HEK293 (cell line): Measurements from ENCODE around the gene PCID2.

Experiments
- CTCF ChIA-PET: fragments of 350-600 bp; formaldehyde crosslinking; extraction: SDS; loops from one replicate; lab custom pipeline; 2021; ENCODE audit warnings: antibody characterized with exemption; lab: Yijun Ruan, JAX
- POLR2A ChIA-PET: fragments of 300-600 bp; formaldehyde crosslinking; extraction: SDS; loops from one replicate; lab custom pipeline; 2020; ENCODE audit warnings: antibody characterized with exemption, inconsistent platforms; lab: Yijun Ruan, JAX
- H3K27ac ChIP-seq: fragments of 200-500 bp; sonication (Bioruptor generic); 2 replicates; pipeline ENCODE4 v1.5.1; 2014; ENCODE audit warnings: low read depth, low read length, control low read depth, inconsistent platforms; ENCODE audit errors: extremely low read depth
- H3K36me3 ChIP-seq, 2 experiments: fragments of 200-500 bp in 1 of 2; sonication (Bioruptor generic) in 1 of 2; 1 replicate in 1 of 2; 2 replicates in 1 of 2; pipeline ENCODE4 v1.5.1; 2014 to 2017; ENCODE audit warnings: inconsistent platforms in 2 of 2, low read length in 2 of 2; ENCODE audit not compliant: control insufficient read depth in 2 of 2, insufficient read depth in 1 of 2
- H3K4me1 ChIP-seq: fragments of 200-500 bp; sonication (Bioruptor generic); 2 replicates; pipeline ENCODE4 v1.5.1; 2014; ENCODE audit warnings: mild to moderate bottlenecking, low read length, inconsistent platforms; ENCODE audit not compliant: control insufficient read depth, insufficient read depth
- H3K4me3 ChIP-seq: 2 replicates; pipeline ENCODE4 v1.5.1; 2011; ENCODE audit warnings: low read depth, mild to moderate bottlenecking, control low read depth, low read length, moderate library complexity
- H3K9me3 ChIP-seq: fragments of 200-500 bp; sonication (Bioruptor generic); 2 replicates; pipeline ENCODE4 v1.5.1; 2014; ENCODE audit warnings: low read depth, low read length, inconsistent platforms; ENCODE audit not compliant: control insufficient read depth, insufficient read depth
- ATF2 ChIP-seq: fragments of 450-650 bp; formaldehyde crosslinking; IDR thresholded peaks from 2 replicates; pipeline ENCODE4 v1.5.1; 2016; ENCODE audit warnings: missing biosample characterization, missing genetic modification characterization, low read depth
- GLIS2 ChIP-seq: fragments of 450-650 bp; formaldehyde crosslinking; IDR thresholded peaks from 2 replicates; pipeline ENCODE4 v1.5.1; 2016; ENCODE audit warnings: missing biosample characterization, missing genetic modification characterization
- HOXD13 ChIP-seq: sonication (generic); formaldehyde crosslinking; IDR thresholded peaks from 2 replicates; pipeline ENCODE4 v1.8.0; 2022; ENCODE audit warnings: missing genetic modification reagents, borderline replicate concordance
- KLF10 ChIP-seq: fragments of 450-650 bp; IDR thresholded peaks from 2 replicates; pipeline ENCODE4 v1.5.1; 2018; ENCODE audit warnings: missing biosample characterization, mild to moderate bottlenecking, missing genetic modification characterization
- SALL2 ChIP-seq: fragments of 450-650 bp; formaldehyde crosslinking; IDR thresholded peaks from 2 replicates; pipeline ENCODE4 v1.5.0; 2017; ENCODE audit warnings: missing biosample characterization, mild to moderate bottlenecking, missing genetic modification characterization, borderline replicate concordance
- SCRT1 ChIP-seq: fragments of 450-650 bp; formaldehyde crosslinking; IDR thresholded peaks from 2 replicates; pipeline ENCODE4 v1.5.1; 2016; ENCODE audit warnings: missing biosample characterization, missing genetic modification characterization, borderline replicate concordance
- SETDB1 ChIP-seq: IDR thresholded peaks from one replicate; pipeline ENCODE4 v1.6.1; 2017; ENCODE audit warnings: mild to moderate bottlenecking, low read length, moderate library complexity, mixed read lengths; ENCODE audit not compliant: insufficient read length
- ZEB2 ChIP-seq: fragments of 450-650 bp; formaldehyde crosslinking; IDR thresholded peaks from 2 replicates; pipeline ENCODE4 v1.5.1; 2016; ENCODE audit warnings: missing biosample characterization, missing genetic modification characterization
- ZNF138 ChIP-seq: fragments of 450-650 bp; formaldehyde crosslinking; IDR thresholded peaks from 2 replicates; pipeline ENCODE4 v1.5.1; 2016; ENCODE audit warnings: missing biosample characterization, missing genetic modification characterization, borderline replicate concordance
- ZNF140 ChIP-seq: fragments of 450-650 bp; formaldehyde crosslinking; IDR thresholded peaks from 2 replicates; pipeline ENCODE4 v1.5.1; 2016; ENCODE audit warnings: missing biosample characterization, missing genetic modification characterization
- ZNF148 ChIP-seq: fragments of 450-650 bp; formaldehyde crosslinking; IDR thresholded peaks from 2 replicates; pipeline ENCODE4 v1.5.0; 2017; ENCODE audit warnings: missing biosample characterization, missing genetic modification characterization, borderline replicate concordance
- ZNF157 ChIP-seq: fragments of 450-650 bp; formaldehyde crosslinking; IDR thresholded peaks from 2 replicates; pipeline ENCODE4 v1.5.1; 2016; ENCODE audit warnings: missing biosample characterization, missing genetic modification characterization
- ZNF211 ChIP-seq: fragments of 450-650 bp; formaldehyde crosslinking; IDR thresholded peaks from 2 replicates; pipeline ENCODE4 v1.5.1; 2016; ENCODE audit warnings: low read depth, missing biosample characterization, missing genetic modification characterization
- ZNF23 ChIP-seq: fragments of 450-650 bp; formaldehyde crosslinking; IDR thresholded peaks from 2 replicates; pipeline ENCODE4 v1.5.1; 2016; ENCODE audit warnings: missing biosample characterization, missing genetic modification characterization, borderline replicate concordance
- ZNF239 ChIP-seq: fragments of 450-650 bp; formaldehyde crosslinking; IDR thresholded peaks from 2 replicates; pipeline ENCODE4 v1.5.1; 2016; ENCODE audit warnings: missing biosample characterization, missing genetic modification characterization
- ZNF292 ChIP-seq: fragments of 450-650 bp; formaldehyde crosslinking; IDR thresholded peaks from 2 replicates; pipeline ENCODE4 v1.5.1; 2016; ENCODE audit warnings: low read depth, missing biosample characterization, missing genetic modification characterization, borderline replicate concordance
- ZNF324 ChIP-seq: fragments of 450-650 bp; formaldehyde crosslinking; IDR thresholded peaks from 2 replicates; pipeline ENCODE4 v1.5.1; 2016; ENCODE audit warnings: missing biosample characterization, missing genetic modification characterization
- ZNF629 ChIP-seq: fragments of 450-650 bp; formaldehyde crosslinking; IDR thresholded peaks from 2 replicates; pipeline ENCODE4 v1.5.1; 2017; ENCODE audit warnings: missing biosample characterization, missing genetic modification characterization
- ZSCAN23 ChIP-seq: fragments of 450-650 bp; formaldehyde crosslinking; IDR thresholded peaks from 2 replicates; pipeline ENCODE4 v1.5.1; 2016; ENCODE audit warnings: missing biosample characterization, missing genetic modification characterization
- TF ChIP-seq, protein P1 (sequence below): fragments of 450-650 bp; formaldehyde crosslinking; IDR thresholded peaks from 2 replicates; pipeline ENCODE4 v1.5.1; 2016; ENCODE audit warnings: missing biosample characterization, missing genetic modification characterization
- TF ChIP-seq, protein P2 (sequence below): sonication (generic); formaldehyde crosslinking; IDR thresholded peaks from 2 replicates; pipeline ENCODE4 v1.8.1; 2022; ENCODE audit warnings: mild to moderate bottlenecking, moderate library complexity, missing genetic modification reagents

PCID2 gene

GRCh38 chr13:113171250-113172125, 37.0 kb downstream of the PCID2 start (continued):
- TF ChIP-seq SCRT1, result no peak
- TF ChIP-seq ZNF211, result no peak
- TF ChIP-seq KLF10 (tag by site-specific recombination), result no peak
- no peak for TF ChIP-seq ZNF138
- TF ChIP-seq, protein P1, sequence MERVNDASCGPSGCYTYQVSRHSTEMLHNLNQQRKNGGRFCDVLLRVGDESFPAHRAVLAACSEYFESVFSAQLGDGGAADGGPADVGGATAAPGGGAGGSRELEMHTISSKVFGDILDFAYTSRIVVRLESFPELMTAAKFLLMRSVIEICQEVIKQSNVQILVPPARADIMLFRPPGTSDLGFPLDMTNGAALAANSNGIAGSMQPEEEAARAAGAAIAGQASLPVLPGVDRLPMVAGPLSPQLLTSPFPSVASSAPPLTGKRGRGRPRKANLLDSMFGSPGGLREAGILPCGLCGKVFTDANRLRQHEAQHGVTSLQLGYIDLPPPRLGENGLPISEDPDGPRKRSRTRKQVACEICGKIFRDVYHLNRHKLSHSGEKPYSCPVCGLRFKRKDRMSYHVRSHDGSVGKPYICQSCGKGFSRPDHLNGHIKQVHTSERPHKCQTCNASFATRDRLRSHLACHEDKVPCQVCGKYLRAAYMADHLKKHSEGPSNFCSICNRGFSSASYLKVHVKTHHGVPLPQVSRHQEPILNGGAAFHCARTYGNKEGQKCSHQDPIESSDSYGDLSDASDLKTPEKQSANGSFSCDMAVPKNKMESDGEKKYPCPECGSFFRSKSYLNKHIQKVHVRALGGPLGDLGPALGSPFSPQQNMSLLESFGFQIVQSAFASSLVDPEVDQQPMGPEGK (tag by site-specific recombination), result no peak
- no peak for TF ChIP-seq ZNF324 (tag by site-specific recombination)
- no peak for TF ChIP-seq SALL2

- H3K27ac ChIP-seq, result no peak overlapping the region
- ChIA-PET CTCF (no interaction called here), POLR2A (no interaction called here)
- H3K4me3 ChIP-seq, result no peak overlapping the region
- TF ChIP-seq SETDB1, result no peak
- H3K36me3 ChIP-seq, result peaks cover 0 to 52% of the 10 kb centered on the region in 2 experiments; a peak in 2 of 3 replicates
- no peaks in the 10 kb centered on the region for H3K9me3 ChIP-seq
- H3K4me1 ChIP-seq, result no peaks in the 10 kb centered on the region
These were observed 38.0 kb downstream of the PCID2 start for GRCh38 chr13:113170511-113170910.

- H3K4me1 ChIP-seq, result no peaks in the 10 kb centered on the region
- POLR2A ChIA-PET, result interaction anchor here (0.6 kb wide), 1 partner anchor 14 kb away, joined by 7 read pairs; no protein-coding TSS in a partner anchor
- TF ChIP-seq ZNF140 (no peak), ZNF23 (tag by site-specific recombination) (no peak), ZEB2 (tag by site-specific recombination) (no peak), ZSCAN23 (tag by site-specific recombination) (no peak), ATF2 (tag by site-specific recombination) (no peak), ZNF292 (tag by site-specific recombination) (no peak), ZNF148 (no peak), GLIS2 (no peak), ZNF157 (no peak), ZNF239 (tag by site-specific recombination) (no peak), HOXD13 (CRISPR knock-in tag) (no peak), ZNF629 (tag by site-specific recombination) (no peak)
- TF ChIP-seq, protein P2, sequence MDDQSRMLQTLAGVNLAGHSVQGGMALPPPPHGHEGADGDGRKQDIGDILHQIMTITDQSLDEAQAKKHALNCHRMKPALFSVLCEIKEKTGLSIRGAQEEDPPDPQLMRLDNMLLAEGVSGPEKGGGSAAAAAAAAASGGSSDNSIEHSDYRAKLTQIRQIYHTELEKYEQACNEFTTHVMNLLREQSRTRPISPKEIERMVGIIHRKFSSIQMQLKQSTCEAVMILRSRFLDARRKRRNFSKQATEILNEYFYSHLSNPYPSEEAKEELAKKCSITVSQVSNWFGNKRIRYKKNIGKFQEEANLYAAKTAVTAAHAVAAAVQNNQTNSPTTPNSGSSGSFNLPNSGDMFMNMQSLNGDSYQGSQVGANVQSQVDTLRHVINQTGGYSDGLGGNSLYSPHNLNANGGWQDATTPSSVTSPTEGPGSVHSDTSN (CRISPR knock-in tag), result no peak
- TF ChIP-seq, all 188 proteins: peak for 0
- Histone ChIP-seq H3K27ac (no peak overlapping the region), H3K36me3 (peaks cover 0 to 42% of the 10 kb centered on the region in 2 experiments; a peak in 2 of 3 replicates), H3K4me3 (no peak overlapping the region), H3K9me3 (no peaks in the 10 kb centered on the region)
- CTCF ChIA-PET, result no interaction called here
These were observed 38.9 kb downstream of the PCID2 start for GRCh38 chr13:113169277-113170272.
